Activated CD4-positive, CD25-positive, alpha-beta regulatory T cell (primary cell): ENCODE data around the gene CARD14.
"Not testable (repeated sequence)": the region's sequence is repeated elsewhere in the genome, so short reads cannot be mapped to it uniquely, and the experiment has no call there.

Experiments
- DNase-seq, 4 experiments: peaks; one replicate each; lab custom pipeline; 2025; lab: John Stamatoyannopoulos, UW

Gene CARD14

DNA sequence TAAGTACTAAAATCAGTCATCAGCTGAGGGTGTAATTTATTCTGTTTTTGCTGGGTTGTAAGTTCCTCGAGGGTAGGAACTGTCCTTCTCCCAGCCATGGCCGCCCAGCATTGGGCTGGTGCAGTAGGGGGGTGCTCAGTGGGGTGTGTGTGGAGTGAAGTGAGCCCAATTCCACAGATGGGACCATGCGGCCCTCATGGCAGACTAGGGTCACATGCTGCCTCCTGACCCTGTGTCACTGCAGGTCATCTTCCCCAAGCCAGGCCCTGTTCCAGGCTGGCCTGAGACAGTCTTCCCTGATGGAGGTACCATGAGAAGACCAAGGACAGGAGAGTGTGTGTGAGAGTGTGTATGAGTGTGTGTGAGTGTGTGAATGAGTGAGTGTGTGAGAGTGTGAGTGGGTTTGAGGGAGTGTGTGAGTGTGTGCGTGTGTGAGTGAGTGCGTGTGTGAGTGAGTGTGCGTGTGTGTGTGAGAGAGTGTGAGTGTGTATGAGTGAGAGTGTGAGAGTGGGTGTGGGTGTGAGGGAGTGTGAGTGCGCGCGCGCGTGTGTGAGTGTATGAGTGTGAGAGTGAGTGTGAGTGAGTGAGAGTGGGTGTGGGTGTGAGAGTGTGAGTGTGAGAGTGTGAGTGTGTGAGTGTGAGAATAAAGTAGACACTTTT lies 54.1 kb downstream of the CARD14 start:
- no peak for DNase-seq

DNA sequence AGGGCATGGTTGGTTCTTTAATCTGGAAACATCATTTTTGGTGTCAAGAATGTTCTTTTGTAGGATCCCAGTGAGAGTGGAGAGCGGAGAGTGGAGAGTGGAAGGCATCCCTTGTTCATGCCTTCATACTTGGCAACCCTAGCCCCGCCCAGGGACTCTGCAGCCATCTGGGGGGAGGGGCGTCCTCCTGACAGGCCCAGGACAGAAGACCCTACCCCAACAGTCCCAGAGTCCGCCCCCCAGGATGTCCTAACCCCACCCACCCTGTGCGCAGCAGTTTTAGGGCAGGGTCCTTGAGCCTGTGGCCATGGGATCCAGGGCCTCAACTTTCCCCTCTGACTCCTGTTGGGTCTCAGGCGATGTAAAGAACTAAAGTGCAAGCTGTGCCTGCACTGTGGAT lies 54.9 kb downstream of the CARD14 start:
- DNase-seq = no peak

DNA sequence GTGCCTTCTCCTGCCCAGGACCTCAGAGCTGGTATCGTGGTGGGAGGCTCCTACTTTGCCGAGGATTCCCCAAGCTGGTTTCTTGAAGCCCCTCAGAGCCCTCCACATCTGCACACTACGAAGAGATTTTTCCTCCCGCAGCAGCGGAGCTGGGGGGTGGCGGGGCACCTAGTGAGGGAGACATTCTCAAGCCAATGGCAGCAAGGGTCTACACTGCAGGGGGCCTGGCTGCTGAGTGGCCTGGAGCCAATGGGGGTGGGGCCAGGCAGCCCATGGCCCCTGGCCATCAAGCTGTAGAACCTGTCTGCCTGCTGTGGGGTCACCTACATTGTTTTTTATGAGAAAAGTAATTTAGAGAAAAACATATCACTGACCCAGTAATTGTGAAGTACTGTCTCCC lies 55.4 kb downstream of the CARD14 start:
- no peak for DNase-seq

DNA sequence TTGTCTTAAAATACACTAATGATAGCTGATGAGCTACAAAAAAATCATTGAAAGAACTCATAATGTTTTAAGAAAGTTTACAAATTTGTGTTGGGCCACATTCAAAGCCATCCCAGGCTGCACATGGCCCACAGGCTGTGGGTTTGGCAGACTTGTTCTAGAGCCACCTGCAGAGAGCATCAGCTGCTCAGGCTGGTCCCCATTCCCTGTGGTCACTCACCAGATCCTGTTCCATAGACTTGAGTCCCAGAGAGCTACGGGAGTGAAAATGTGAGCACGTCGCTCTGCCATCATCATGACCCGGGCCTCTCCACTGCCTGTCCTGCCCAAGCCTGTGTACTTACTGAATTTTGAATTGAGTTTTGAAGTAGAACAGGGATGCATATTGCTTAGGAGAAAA lies 57.3 kb downstream of the CARD14 start:
- no peak for DNase-seq

DNA sequence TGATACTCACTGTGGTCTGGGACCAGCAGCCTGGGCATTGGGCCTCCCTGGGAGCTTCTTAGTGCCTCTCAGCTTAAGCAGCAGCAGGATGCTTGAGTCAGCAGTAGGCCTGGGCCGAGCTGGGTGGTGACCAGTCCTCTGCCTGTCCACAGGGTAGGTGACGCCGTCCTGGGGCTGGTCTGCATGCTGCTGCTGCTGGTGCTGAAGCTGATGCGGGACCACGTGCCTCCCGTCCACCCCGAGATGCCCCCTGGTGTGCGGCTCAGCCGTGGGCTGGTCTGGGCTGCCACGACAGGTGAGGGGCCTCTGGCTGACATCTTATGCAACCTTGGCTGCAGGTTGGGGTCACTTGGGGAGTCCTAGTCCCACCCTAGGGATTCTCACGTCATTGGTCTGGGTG lies 57.8 kb downstream of the CARD14 start:
- no peak for DNase-seq

DNA sequence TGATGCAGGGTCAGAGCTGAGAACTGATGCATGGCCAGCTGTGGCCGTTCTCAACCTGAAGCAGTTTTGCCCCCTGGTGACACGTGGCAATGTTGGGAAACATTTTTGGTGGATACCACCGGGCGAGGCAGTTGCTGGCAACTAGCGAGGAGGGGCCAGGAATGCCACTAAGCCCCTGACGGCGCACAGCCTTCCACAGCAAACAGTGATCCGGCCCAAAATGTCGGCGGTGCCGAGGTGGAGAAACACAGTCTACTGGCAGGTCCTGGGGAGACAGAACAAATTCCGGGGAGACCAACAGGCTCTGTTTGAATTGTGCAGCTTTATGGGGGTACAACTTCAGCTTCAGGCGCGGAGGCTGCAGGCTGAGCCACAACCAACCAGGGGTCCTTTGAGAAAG lies 58.6 kb downstream of the CARD14 start:
- no peak for DNase-seq

DNA sequence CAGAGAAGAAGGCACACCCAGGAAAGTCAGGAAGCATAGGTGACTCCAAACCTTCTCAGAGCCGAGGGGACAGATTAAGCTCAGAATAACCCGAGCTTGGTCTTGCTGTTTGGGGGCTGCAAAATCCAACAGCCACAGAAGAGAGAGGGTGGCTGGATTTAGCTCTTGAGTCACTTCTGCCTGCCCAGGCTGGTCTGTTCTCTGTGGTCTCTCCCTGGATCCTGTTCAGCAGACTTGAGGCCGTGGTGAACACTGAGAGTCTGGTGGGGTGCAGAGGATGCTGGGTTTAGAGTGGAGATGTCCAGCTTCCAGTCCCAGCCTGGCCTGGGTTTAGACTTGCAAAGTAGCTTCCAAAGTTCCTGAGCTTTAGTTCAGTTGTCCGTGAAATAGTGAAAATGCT lies 59.2 kb downstream of the CARD14 start:
- DNase-seq = no peak

DNA sequence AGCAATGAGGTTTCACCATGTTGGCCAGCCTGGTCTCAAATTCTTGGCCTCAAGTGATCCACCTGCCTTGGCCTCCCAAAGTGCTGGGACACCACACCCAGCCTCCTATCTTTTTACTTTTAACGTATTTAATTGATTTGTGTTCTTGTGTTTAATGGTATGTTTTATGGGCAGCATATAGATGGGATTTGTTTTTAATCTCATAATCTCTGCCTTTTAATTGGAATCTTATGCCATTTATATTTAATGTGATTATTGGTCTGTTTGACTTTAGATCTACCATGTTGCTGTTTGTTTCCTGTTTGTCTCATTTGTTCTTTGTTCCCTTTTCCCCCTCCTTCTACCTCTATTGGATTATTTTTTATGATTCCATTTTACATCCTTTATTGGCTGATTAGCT lies 62.6 kb downstream of the CARD14 start:
- no peak for DNase-seq

DNA sequence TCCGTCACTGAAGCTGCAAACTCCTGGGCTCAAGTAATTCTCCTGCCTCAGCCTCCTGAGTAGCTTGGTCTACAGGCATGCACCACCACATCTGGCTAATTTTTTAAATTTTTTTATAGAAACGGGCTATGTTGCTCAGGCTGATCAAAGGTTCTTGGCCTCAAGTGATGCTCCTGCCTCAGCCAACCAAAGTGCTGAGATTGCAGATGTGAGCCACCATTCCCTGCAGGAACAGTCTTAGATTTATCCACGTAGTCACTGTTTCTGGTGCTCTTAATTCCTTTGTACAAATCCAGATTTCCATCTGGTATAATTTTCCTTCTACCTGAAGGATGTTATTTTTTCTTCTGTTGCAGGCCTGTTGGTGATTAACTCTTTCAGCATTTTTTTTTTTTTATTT lies 63.4 kb downstream of the CARD14 start:
- DNase-seq = no peak

DNA sequence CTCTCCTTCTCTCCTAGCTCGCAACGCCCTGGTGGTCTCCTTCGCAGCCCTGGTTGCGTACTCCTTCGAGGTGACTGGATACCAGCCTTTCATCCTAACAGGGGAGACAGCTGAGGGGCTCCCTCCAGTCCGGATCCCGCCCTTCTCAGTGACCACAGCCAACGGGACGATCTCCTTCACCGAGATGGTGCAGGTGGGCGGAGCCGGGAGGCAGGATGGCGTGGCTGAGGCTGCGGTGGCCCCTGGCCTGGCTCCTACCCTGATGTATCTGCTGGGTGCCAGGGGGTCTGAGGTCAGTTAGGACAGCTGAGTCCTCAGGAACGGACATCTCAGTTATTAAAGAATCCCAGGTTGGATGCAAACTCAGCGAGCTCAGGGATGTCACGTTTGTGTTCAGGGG lies 67.1 kb downstream of the CARD14 start:
- DNase-seq = no peak

DNA sequence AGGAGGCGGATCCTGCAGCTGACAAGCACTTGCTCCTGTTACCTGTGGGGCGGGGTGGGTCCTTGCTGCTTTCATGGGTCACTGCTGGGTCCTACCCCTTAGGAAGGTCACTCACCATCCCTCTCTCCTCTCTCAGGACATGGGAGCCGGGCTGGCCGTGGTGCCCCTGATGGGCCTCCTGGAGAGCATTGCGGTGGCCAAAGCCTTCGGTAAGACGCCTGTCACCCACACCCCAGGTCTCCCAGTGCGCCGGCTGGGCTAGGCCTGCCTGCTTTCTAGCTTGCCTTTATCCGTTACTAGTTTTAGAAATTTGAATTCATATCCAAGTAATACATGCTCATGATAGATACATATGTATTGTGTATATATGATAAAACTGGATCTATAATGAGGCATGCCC lies 67.6 kb downstream of the CARD14 start:
- no peak for DNase-seq

DNA sequence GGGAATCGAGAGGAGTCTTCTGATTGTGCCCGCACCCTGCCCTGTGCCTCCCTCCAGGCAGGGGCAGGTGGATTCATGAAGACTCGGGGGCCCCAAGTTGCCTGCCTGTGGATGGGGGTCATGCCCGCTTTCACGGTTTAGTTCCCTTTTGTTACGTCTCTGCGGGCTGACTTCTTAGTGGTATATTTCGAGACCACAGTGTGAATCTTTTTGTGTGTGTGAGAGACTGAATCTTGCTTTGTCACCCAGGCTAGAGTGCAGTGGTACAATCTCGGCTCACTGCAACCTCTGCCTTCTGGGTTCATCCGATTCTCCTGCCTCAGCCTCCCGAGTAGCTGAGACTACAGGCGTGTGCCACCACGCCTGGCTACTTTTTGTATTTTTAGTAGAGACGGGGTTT lies 72.7 kb downstream of the CARD14 start:
- DNase-seq = no peak

DNA sequence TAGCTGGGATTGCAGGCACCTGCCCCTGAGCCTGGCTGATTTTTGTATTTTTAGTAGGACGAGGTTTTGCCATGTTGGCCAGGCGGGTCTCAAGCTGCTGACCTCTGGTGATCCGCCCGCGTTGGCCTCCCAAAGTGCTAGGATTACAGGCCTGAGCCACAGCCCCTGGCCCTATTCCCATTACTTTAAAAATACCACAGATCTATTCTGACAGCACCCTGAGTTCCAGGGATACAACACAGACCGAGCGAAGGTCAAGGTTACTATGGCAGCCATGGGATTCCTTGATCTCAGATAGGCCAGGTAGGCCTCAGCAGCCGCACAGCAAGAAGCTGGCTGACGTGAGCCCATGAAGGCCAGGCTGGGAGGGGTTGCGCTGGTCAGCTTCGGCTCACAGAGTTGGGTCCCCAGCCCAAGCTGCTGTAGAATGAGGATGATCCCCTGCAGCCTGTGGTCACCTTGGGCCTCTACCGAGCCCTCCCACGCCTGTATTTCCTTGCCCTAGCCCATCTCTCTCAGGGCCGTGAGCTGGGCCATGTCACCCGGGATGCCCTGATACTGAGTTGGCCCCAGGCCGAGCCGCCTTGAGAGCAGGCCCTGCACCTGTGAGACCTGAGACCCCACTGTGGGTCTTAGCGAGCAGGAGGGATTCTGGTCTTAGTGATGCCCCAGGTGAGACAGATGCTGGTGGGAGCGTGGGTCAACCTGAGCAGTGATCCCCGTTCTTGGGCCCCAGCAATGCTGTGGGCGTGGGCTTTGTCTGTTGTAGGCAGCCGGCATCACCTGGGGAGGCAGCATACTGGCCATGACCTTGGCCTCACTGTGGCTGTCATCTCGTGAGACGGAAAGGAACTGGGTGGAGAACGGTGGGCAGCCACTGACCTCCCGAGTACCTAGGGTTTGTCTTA lies 74.0 kb downstream of the CARD14 start:
- DNase-seq = no peak

DNA sequence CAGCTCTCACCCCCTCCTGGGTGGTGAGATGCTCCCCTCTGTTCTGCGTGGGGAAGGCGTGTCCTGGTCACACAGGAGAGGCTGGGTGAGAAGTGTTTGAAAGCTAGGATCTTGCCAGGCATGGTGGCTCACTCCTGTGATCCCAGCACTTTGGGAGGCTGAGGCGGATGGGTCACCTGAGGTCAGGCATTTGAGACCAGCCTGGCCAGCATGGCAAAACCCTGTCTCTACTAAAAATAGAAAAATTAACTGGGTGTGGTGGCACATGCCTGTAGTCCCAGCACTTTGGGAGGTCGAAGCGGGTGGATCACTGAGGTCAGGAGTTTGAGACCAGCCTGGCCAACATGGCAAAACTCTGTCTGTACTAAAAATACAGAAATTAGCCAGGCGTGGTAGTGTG lies 74.6 kb downstream of the CARD14 start:
- DNase-seq = not testable (repeated sequence)

DNA sequence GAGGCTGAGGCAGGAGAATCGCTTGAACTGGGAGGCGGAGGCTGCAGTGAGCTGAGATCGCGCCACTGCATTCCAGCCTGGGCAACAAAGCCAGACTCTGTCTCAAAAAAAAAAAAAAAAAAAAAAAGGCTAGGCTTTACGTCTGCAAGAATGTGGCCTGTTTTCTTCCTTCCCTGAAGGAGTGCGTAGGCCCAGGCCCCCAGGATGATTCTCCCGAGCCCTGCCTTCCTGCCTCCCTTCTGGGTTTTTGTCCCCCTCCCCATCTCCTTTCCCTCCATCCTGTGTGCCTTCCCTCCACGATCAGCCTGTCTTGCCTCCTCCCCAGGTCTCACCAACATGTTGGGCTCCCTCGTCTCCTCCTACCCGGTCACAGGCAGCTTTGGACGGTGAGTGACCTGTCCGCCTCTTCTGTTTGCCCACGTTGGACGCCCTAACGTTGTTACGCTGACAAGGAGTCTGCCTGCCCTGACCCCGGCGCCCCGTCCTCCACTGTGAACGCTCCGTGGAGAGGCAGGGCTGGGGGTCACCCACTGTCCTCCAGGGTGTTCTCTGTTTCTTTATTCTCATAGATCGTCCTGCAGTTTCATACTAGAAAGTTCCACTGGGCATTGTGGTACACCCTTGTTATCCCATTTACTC lies 75.2 kb downstream of the CARD14 start:
- no peak for DNase-seq

DNA sequence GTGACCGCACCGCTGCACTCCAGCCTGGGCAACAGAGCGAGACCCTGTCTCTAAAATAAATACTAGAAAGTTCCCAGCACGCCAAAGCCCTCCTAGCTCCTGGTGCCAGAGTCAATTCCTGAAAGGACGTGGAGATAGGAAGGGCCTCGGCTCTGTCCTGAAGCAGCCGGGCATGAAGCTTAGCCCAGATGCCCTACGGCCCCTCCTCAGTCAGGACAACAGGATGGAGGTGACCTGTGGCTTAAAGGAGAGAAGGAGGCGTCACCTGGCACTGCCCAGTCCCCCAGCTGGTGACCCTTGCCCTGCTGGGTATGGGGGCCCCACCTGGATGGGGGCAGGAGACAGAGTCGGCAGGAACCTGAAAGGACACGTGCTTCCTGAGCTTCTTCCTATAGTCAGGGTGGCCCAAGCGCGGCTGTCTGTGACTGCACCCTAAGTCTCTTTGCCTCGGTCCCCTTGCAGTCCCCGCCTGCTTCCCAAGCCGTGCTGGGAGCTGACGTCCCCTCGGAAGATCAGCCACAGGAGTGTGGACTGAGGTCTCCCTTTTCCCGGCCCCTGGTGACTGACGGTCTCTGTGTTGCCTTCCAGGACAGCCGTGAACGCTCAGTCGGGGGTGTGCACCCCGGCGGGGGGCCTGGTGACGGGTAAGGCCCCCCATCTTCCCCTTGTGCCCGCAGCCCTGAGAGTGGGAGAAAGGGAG lies 75.9 kb downstream of the CARD14 start:
- no peak for DNase-seq

DNA sequence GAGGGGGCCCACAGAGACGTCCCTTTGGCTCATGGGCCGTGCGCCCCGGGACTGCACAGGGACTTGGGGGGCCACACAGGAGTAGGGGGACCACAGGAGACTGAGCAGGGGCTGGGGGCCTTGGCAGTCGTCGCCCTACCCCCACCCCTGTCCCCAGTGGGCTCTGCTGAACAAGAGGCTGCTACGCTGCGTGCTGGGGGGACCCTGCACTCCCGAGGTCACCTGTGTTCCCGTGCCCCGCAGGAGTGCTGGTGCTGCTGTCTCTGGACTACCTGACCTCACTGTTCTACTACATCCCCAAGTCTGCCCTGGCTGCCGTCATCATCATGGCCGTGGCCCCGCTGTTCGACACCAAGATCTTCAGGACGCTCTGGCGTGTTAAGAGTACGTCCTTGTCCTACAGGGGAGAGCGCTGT lies 76.4 kb downstream of the CARD14 start:
- no peak for DNase-seq

DNA sequence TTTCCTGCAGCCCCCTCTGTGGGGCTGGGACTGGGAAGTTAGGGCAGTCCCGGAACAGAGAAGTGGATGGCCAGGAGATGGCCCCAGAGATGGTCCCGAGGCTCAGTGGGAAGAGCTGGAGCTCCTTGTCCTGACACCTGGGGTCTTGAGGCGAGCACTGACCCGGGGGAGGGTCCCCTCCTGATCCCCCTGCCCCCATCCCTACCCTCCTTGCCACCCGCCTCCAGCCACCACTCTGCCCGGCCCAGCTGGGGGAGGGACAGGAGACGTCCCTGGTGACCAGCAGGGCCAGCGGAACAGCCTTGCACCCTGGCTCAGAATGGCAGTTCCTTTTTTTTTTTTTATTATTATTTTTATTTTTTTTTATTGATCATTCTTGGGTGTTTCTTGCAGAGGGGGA lies 76.9 kb downstream of the CARD14 start:
- no peak for DNase-seq

DNA sequence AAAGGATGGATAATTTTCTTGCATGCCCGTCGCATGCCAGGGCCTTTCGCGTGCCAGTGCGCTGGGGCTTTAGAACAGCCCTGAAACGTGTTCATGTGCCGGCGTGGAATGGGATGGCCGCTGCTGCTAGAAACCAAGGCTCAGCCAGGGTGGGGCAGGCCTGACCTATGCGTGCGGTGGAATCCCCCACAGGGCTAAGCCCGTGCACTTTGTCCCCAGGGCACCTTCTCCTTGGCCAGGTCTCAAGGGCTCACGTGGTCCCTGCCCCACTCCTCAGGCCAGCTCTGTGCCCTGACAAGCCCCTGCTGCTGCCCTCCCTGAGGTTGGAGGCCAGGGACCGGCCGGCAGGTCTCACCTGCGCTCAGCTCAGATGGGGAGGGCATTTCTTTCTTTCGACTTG lies 77.7 kb downstream of the CARD14 start:
- DNase-seq = no peak

DNA sequence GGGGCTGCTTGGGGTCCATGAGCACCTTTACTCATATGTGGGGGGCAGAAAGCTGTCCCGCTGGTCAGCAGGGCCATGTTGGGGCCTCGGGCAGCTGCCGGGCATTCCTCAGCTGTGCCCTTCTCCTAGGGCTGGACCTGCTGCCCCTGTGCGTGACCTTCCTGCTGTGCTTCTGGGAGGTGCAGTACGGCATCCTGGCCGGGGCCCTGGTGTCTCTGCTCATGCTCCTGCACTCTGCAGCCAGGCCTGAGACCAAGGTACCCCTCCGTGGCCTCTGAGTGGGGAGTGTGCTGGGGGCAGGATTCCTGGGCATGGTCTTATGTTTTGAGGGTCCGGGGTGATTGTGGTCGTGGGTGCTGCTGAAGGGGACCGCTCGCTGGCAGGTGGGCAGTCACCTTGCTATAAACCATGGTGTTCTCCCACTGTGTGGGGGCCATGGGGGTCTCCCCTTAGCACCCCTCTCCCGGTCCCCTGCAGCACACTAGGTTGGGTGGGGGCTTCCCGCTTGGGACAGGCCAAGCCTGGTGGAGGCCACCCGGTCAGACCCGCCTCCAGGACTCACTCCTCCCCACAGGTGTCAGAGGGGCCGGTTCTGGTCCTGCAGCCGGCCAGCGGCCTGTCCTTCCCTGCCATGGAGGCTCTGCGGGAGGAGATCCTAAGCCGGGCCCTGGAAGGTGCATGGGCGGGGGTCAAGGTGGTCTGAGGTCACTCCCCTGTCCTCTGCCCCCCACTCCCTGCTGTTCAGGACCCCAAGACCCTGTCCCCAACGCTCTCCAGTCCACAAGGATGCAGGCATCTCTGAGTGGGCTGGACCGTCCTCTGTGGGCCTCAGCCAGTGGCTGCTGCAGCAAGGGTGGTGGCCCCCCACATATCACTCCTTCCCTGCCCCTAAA lies 78.4 kb downstream of the CARD14 start:
- no peak for DNase-seq

DNA sequence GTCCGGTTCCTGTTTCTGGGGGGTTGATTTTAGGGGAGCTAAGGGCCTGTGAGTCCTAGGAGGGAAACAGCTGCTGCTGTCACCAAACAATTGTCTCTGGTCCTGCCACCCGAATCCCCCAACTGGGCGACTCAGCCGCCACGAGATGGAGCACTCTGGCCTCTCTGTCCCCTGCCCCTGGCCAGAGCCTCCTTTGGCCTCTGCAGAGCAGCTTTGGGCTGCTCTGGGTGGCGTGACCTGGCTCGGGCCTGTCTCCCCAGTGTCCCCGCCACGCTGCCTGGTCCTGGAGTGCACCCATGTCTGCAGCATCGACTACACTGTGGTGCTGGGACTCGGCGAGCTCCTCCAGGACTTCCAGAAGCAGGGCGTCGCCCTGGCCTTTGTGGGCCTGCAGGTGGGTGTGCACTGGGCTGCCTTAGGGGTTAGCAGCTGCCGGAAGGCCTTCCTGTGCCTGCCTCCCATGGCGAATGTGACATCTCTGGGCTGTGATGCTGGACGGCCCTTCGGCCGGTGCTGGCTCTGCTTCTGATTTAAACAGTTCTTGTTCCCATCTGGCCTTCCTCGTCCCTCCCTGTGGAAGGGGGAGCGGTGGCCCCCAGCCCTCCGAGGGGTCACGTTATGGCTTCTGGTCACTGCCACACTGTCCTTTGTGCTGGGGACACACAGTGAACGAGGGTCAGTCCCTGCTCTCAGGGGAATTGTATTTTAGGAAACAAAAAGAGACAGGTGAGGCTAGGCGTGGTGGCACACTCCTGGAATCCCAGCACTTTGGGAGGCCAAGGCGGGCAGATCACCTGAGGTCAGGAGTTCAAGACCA lies 79.3 kb downstream of the CARD14 start:
- DNase-seq = no peak
